Measurements from ENCODE around the gene LRP10.
A peak's percentile ranks its signal among the peaks of the same experiment; 100 is the strongest.

Gene LRP10

DNA sequence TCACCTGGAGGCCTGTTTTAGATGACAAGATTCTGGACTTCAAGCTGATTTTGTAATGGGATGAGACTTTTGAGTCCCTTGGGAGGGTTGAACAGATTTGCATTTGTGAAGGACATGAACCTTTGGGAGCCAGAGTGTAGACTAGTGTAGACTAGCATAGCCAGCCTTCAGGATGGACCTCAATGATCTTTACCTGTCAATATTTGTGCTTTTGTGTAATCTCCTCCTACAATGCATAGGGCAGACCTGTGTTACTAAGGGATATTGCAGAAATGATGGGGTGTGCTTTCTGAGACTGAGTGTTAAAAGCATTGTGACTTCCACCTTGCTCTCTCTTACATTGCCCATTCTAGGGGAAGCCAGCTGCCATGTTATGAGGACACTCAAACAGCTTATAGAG is 9.9 kb upstream of the LRP10 start:
- DNase-seq (ENCODE audit: insufficient read length, low spot score) (no peak), FAIRE-seq (no peak)
- no peak for TF ChIP-seq CTCF (IDR thresholded peaks at IDR 0.05; ENCODE audit: insufficient read depth, missing control alignments)

DNA sequence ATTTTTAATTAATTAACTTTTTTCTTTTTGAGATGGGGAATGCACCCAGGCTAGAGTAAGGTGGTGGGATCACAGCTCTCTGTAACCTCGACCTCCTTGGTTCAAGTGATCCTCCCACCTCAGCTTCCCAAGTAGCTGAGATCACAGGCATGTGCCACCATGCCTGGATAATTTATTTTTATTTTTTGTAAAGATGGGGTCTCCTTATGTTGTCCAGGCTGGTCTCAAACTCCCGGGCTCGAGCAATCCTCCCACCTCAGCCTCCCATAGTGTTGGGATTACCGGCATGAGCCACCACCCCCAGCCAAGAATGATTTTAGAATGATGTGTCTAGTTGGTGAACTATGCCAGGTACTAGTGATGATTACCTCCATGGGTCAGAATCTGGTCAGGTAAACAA is 6.6 kb upstream of the LRP10 start:
- no peak for FAIRE-seq
- TF ChIP-seq CTCF (IDR thresholded peaks at IDR 0.05; ENCODE audit: insufficient read depth, missing control alignments), result no peak
- DNase-seq (ENCODE audit: insufficient read length, low spot score), result no peak

DNA sequence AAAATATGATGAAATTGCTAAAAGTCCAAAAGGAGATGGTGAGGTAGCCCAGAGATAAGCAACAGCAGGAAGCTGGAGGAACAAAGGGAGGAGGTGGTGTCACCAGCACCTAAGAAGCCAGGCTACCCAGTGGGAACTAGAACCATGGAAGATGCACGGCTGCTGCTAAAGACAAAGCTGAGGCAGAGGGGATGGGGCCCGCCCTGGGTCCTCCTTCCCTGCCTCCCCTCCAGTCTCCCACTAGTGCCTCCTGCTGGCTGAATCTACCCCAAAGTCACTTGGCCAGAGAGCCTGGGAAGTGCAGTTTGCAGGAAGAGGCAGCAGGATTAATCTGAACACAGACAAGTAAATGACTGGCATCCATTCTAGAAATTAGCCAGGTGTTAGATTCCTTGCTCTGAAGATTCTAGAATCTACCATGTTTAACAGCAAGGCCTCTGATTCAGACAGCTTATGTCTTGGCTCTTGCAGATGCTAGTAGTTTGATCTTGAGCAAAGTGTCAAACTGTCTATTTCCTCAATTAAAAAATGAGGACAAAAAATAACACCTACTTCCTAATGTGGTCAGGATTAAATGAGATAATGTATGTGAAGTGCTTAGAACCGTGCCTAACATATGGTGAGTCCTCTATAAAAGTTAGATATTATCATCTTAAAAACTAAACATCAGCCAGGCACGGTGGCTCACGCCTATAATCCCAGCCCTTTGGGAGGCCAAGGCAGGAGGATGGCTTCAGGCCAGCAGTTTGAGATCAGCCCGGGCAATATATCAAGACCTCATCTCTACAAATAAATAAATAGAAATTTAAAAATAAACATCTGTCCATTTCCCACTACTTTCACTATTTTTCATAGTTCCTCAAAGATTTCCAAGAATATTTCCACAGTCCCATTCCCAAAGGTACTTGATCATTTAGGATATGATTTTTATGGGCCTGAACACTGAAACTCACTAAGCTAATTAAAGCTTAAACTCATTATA is 5.8 kb upstream of the LRP10 start:
- FAIRE-seq (no peak), DNase-seq (ENCODE audit: insufficient read length, low spot score) (no peak)
- peak; percentile 62 for TF ChIP-seq CTCF (IDR thresholded peaks at IDR 0.05; ENCODE audit: insufficient read depth, missing control alignments)

GRCh38 chr14:22866874-22867273 is 4.7 kb upstream of the LRP10 start:
- TF ChIP-seq CTCF (IDR thresholded peaks at IDR 0.05; ENCODE audit: insufficient read depth, missing control alignments), result no peak
- no peak for DNase-seq (ENCODE audit: insufficient read length, low spot score)
- FAIRE-seq, result no peak

DNA sequence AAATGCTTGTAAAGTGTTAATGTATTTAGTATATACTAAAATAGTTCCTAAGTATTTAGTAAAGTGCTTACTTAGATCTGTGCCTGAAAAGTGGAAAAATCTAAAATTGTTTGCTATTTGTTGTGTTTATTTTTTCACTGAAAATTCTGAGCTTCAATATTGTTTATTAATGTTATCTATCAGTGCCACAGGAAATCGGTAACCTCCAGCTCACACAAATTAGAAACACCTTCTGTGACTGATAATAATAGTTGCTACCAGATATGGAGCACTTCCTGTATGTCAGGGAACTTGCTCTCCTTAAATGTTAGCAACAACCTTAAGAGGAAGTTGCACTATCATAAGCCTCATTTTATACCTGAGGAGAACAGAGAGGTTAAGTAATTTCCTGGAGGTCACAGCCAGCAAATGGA is 723 bp upstream of the LRP10 start:
- no peak for FAIRE-seq
- TF ChIP-seq CTCF (IDR thresholded peaks at IDR 0.05; ENCODE audit: insufficient read depth, missing control alignments), result no peak
- DNase-seq (ENCODE audit: insufficient read length, low spot score), result no peak

GRCh38 chr14:22872033-22872832 is 693 bp downstream of the LRP10 start:
- DNase-seq (ENCODE audit: insufficient read length, low spot score), result peak; percentile 63

More at GRCh38 chr14:22872033-22872832, 693 bp downstream of the LRP10 start:
- peak; percentile 89 for TF ChIP-seq CTCF (IDR thresholded peaks at IDR 0.05; ENCODE audit: insufficient read depth, missing control alignments)
- no peak for FAIRE-seq

Measured in D721Med (cell line).